ENCODE data around the gene TNFAIP8L3. TPM values are rescaled to one million over a fixed set of nuclear protein-coding genes. Genes with fewer than 3 reads are reported as not detected.
"Not testable (repeated sequence)": the region's sequence is repeated elsewhere in the genome, so short reads cannot be mapped to it uniquely, and the experiment has no call there.

Gene TNFAIP8L3
- polyA plus RNA-seq, 6 donors from 2014 or later = not detected

DNA sequence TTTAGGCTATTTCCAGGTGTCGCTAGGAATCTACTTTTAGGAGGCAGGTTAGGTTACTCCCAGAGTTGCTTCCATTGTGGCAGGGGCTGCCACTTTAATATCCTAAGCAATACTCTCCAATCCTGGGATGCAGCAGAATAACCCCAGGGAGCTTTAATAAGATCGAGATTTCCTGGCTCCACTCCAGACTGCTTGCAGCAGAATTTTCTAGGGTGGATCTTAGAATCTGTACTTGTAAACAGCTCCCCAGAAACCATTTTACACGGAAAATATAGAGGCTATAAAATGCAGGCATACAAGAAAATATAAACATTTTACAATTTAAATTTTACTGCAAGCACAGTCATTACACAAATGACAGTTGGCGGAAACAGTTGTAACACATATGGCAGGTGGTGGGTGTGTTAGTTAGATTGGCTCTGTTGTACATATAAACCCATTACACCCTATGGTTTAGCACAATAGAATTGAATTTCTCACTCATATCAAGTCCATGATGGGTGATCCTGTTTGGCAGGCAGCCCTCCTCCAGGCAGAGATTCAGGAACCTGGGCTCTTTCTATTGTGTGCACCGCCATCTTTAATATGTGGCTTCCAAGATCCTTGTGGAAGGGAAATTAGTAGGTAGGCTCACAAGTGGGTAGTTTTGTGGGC is 35.0 kb upstream of the TNFAIP8L3 start:
- Mint-ChIP-seq H3K4me1 (no peaks in the 10 kb centered on the region), H3K9me3 (peaks cover 0 to 6% (median 0%) of the 10 kb centered on the region in 7 donors), H3K36me3 (no peaks in the 10 kb centered on the region), H3K4me3 (no peak overlapping the region), H3K27ac (no peak overlapping the region), H3K27me3 (peaks cover 13 to 23% (median 16%) of the 10 kb centered on the region in 3 donors)
- no peak for ATAC-seq (ENCODE audit: low read depth in 2 of 2)
- DNase-seq = no peak

DNA sequence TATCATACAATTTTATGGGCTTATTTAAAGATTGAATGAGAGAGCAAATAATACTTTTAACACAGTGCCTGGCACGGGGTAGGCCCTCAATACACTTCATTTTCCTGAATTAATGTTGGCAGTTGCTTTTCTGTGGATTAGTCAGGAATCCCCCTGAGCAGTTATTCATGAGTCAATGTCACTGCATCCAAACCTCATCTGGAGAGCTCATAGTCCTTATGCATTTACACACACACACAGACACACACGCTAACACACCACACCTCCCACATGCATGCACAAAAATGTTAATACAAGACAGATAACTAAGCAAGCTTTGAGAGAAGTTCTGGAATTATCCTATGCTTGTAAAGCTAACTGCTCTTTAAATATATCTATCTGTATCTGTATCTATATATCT is 34.0 kb upstream of the TNFAIP8L3 start:
- peaks cover 0 to 13% (median 3%) of the 10 kb centered on the region in 7 donors for H3K9me3 Mint-ChIP-seq
- H3K4me1 Mint-ChIP-seq = no peaks in the 10 kb centered on the region
- ATAC-seq (ENCODE audit: low read depth in 2 of 2) (no peak), DNase-seq (no peak)
- no peak overlapping the region for H3K4me3 Mint-ChIP-seq
- no peaks in the 10 kb centered on the region for H3K36me3 Mint-ChIP-seq
- H3K27ac Mint-ChIP-seq = no peak overlapping the region
- peaks cover 14 to 27% (median 23%) of the 10 kb centered on the region in 3 donors for H3K27me3 Mint-ChIP-seq

DNA sequence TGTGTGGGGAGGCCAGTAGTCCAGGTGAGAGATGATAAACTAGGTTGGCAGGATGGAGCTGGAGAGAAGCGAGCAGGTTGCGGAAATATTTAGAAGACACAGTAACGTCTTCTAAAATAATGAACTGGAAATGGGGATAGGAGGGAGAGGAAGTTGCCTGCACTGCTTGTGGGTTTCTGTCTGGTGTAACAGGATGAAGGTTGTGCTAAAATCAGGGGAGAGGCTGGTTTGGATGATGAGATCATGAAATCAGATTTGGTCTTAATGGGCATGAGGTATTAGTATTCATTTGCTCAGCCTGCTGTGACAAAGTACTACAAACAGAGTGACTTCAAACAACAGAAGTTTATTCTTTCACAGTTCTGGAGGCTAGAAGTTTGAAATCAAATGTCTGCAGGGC is 32.1 kb upstream of the TNFAIP8L3 start:
- DNase-seq (no peak), ATAC-seq (ENCODE audit: low read depth in 2 of 2) (no peak)
- H3K9me3 Mint-ChIP-seq = peaks cover 0 to 19% (median 7%) of the 10 kb centered on the region in 7 donors
- H3K36me3 Mint-ChIP-seq = no peaks in the 10 kb centered on the region
- peak overlapping the region in 1 of 6 donors; percentile 2 for H3K27ac Mint-ChIP-seq
- H3K4me3 Mint-ChIP-seq = no peak overlapping the region
- H3K4me1 Mint-ChIP-seq = no peaks in the 10 kb centered on the region
- H3K27me3 Mint-ChIP-seq = peaks cover 14 to 27% (median 27%) of the 10 kb centered on the region in 3 donors

DNA sequence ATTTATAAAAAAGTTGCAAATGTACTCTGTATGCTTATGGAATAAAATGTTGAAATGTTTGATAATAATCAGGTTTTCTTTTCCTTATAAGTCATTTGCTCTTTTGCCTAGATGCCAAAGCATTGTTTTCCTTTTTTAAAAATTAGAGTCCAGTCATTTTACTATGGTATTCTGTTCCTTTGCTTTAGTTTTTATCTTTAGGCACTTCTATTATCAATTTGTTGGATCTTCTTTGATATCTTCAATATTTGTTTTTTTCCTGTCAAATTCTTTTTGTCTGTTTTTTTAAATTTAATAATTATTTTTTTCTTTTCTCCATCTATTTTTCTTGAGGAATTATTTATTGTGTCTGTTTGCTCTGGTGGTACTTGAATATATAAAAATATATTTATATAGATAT is 28.3 kb upstream of the TNFAIP8L3 start:
- not testable (repeated sequence) for ATAC-seq (ENCODE audit: low read depth in 2 of 2); H3K4me3 Mint-ChIP-seq; H3K36me3 Mint-ChIP-seq; DNase-seq; H3K4me1 Mint-ChIP-seq; H3K27ac Mint-ChIP-seq
- Mint-ChIP-seq H3K9me3 (peaks cover 3 to 23% (median 8%) of the 10 kb centered on the region in 7 donors), H3K27me3 (peaks cover 23 to 48% (median 44%) of the 10 kb centered on the region in 3 donors)

DNA sequence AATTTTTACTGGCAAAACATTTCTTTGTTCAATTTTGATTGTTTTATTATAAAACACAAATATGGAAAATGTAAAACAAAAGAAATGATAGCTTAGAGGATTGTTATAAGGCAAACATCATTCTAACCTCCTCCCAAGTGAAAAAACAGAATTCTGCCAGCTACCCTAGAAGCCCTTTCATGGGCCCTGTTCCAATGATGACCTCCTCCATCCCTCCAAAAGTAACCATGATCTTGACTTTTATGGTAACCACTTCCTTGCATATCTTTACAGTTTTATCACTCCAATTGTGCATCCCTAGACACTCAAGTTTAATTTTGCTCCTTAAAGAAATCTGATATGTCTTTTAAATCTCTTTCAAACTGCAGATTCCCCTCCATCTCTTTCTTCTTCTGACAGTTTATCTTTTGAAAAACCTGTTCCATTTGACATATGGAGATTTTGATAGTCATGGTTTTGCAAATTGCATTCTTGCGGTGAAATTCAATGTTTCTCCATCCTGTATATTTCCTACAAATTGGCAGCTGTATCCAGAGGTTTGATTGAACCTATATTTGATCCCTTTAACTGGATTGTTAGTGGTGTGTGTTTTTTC is 27.0 kb upstream of the TNFAIP8L3 start:
- Mint-ChIP-seq H3K9me3 (peaks cover 3 to 23% (median 8%) of the 10 kb centered on the region in 7 donors), H3K4me3 (no peak overlapping the region), H3K27me3 (peaks cover 25 to 54% (median 43%) of the 10 kb centered on the region in 3 donors), H3K4me1 (no peaks in the 10 kb centered on the region), H3K27ac (no peak overlapping the region), H3K36me3 (no peaks in the 10 kb centered on the region)
- DNase-seq (no peak), ATAC-seq (ENCODE audit: low read depth in 2 of 2) (no peak)

DNA sequence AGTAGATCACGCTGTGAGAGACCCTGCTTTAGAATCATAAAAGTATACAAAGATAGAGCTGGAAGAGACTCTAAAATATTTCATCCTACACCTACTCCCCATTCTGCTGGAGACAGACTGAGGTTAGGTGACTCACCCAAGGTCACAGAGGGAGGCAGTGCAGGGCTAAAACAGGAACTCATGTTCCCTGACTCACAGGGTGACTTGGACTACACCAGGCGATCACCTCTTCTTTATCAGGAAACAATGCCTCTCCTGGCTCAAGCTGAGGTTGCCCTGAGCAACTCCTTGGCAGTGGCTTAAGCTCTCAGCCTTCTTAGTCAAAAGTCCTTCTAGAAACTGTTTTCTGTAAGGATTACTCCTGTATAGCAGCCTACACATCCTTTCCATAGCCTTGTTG is 26.4 kb upstream of the TNFAIP8L3 start:
- Mint-ChIP-seq H3K27me3 (peaks cover 23 to 48% (median 37%) of the 10 kb centered on the region in 3 donors), H3K4me1 (no peaks in the 10 kb centered on the region), H3K27ac (no peak overlapping the region), H3K4me3 (no peak overlapping the region), H3K36me3 (no peaks in the 10 kb centered on the region), H3K9me3 (peaks cover 3 to 23% (median 8%) of the 10 kb centered on the region in 7 donors)
- ATAC-seq (ENCODE audit: low read depth in 2 of 2) = no peak
- no peak for DNase-seq

DNA sequence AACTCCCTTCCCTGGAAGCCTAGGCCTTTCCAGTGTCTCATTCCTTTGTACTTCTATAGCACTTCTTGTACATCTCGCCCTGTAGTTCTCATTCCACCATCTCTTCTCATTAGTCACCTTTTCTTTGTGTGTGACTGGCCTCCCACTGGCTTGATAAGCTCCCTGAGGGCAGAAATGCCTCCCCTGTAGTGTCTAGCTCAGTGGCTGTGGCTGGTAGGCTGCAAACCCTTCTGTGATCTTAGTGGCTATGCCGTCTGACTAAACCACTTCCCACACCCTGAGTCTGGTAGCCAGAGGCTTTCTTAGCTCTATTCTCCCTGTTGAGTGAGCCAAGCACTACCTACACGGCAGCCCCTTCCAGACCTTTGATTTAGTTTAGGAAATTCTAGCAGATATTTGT is 24.4 kb upstream of the TNFAIP8L3 start:
- Mint-ChIP-seq H3K36me3 (no peaks in the 10 kb centered on the region), H3K4me1 (no peaks in the 10 kb centered on the region), H3K27ac (no peak overlapping the region), H3K4me3 (no peak overlapping the region), H3K9me3 (peaks cover 3 to 15% (median 6%) of the 10 kb centered on the region in 7 donors), H3K27me3 (peaks cover 24 to 38% (median 30%) of the 10 kb centered on the region in 3 donors)
- ATAC-seq (ENCODE audit: low read depth in 2 of 2) (no peak), DNase-seq (no peak)

DNA sequence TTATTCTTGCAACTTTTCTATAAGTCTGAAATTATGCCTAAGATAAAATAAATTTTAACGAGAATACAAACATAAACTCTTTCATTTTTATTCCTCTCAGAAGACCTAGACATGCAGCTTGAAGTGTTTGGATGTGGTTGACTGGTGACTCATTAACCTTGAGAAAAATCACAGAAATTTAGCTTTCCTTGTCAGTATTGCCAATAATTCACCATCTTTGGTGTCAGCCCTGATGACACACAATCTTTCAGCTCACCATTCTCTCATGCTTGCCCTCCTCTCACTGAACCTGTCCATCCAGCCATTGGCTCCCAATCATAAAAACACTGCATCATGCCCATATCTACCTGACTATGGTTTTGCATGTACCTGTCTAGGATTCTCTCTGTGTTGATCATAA is 22.6 kb upstream of the TNFAIP8L3 start:
- Mint-ChIP-seq H3K4me3 (no peak overlapping the region), H3K36me3 (no peaks in the 10 kb centered on the region), H3K27me3 (peaks cover 26 to 44% (median 29%) of the 10 kb centered on the region in 3 donors), H3K9me3 (peaks cover 0 to 7% (median 3%) of the 10 kb centered on the region in 7 donors), H3K4me1 (no peaks in the 10 kb centered on the region), H3K27ac (no peak overlapping the region)
- DNase-seq (no peak), ATAC-seq (ENCODE audit: low read depth in 2 of 2) (no peak)

DNA sequence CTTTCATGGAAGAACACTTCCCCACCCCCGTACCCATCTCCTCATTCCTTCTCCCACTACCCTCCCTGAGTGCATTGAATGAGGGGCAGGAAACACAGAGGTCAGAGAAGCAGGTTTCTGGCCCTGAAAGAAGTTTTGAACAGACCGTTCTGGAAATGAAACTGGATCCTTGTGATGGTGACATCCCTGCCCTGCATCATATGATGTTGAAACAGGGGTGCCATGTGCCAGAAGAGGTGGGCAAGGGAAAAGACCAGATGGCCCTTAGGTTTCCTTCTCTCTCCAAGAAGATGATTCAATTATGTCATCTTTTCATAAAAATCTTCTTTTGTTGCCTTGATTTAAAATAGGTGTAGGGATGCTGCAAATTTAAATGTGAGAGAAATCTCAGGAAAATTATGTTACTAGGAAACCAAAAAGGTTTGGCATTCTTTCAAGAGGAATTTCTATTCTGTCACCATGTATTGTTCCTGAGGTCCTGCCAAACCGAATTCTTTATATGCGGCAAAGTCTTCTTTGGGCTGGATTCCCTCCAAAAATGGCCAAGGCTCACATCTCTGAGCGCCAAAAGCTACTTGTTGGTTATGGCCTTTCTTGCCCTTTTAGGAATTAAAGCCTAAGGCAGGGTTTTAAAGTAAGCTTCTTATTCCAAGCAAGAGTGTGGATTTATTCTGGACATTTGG is 19.9 kb upstream of the TNFAIP8L3 start:
- Mint-ChIP-seq H3K27ac (no peak overlapping the region), H3K36me3 (no peaks in the 10 kb centered on the region), H3K27me3 (peaks cover 32 to 49% (median 34%) of the 10 kb centered on the region in 3 donors), H3K4me3 (no peak overlapping the region), H3K4me1 (no peaks in the 10 kb centered on the region), H3K9me3 (peaks cover 0 to 11% (median 3%) of the 10 kb centered on the region in 7 donors)
- ATAC-seq (ENCODE audit: low read depth in 2 of 2) = no peak
- DNase-seq = no peak

DNA sequence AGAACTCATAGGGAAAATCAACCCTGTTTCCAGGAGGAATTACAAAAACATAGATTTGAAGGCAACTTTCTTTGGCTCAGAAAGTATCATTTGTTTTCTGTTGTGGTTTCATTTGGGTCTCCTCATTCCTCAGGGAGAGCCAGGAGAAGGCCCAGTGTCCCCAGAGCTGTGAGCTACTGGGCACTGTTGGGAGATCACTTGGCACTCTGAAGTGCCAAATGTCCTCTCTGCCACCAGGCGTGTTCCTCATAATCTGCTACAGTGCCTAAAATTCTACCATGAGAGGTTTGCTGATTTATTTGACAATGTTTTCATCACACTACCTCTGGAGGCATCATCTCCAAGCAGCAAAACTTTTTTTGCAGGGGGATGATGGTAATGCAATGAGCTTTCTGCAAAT is 17.4 kb upstream of the TNFAIP8L3 start:
- Mint-ChIP-seq H3K9me3 (peaks cover 0 to 8% (median 0%) of the 10 kb centered on the region in 7 donors), H3K27ac (no peak overlapping the region), H3K27me3 (peaks cover 16 to 32% (median 19%) of the 10 kb centered on the region in 3 donors), H3K4me1 (no peaks in the 10 kb centered on the region), H3K36me3 (no peaks in the 10 kb centered on the region), H3K4me3 (no peak overlapping the region)
- ATAC-seq (ENCODE audit: low read depth in 2 of 2) (no peak), DNase-seq (no peak)

DNA sequence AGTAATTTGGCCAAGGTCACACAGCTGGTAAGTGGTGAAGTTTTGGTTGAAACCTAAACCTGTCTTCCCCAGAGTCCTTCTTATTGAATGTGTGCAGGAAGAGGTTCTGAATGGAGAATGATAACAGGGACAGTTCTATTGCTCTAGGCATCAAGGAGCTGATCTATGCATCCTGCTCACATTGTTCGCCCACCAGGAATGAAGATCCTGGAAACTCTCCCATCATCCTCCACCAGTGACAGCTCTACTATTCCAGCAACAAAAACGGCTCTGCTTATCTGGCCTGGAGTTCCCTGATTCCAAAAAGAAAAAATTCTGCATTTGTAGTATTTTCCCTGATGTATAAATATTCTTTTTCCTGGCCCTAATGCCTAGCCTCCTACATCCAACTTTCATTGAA is 16.4 kb upstream of the TNFAIP8L3 start:
- DNase-seq (no peak), ATAC-seq (ENCODE audit: low read depth in 2 of 2) (no peak)
- peaks cover 0 to 8% (median 0%) of the 10 kb centered on the region in 7 donors for H3K9me3 Mint-ChIP-seq
- H3K4me1 Mint-ChIP-seq = no peaks in the 10 kb centered on the region
- no peak overlapping the region for H3K4me3 Mint-ChIP-seq
- H3K36me3 Mint-ChIP-seq = no peaks in the 10 kb centered on the region
- H3K27ac Mint-ChIP-seq = no peak overlapping the region
- peaks cover 16 to 32% (median 19%) of the 10 kb centered on the region in 3 donors for H3K27me3 Mint-ChIP-seq

DNA sequence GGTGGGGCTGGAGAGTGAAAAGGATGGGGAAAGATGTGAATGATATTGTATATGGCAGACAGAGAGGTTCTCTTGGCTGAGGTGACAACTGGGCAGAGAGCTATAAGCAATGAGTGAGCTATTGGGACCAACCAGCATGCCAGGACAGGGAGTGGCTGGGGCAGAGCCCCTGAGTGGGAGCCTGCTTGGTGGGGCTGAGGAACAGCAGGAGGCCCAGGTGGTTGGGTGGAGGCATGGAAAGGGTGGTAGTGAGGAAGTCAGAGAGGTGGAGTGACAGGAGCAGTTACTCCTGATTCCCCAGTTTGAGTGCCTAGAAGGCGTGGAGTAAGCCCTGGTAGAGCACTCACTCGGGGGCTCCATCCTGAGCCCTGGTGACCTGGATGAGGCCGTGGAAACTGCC is 15.5 kb upstream of the TNFAIP8L3 start:
- ATAC-seq (ENCODE audit: low read depth in 2 of 2) = no peak

DNA sequence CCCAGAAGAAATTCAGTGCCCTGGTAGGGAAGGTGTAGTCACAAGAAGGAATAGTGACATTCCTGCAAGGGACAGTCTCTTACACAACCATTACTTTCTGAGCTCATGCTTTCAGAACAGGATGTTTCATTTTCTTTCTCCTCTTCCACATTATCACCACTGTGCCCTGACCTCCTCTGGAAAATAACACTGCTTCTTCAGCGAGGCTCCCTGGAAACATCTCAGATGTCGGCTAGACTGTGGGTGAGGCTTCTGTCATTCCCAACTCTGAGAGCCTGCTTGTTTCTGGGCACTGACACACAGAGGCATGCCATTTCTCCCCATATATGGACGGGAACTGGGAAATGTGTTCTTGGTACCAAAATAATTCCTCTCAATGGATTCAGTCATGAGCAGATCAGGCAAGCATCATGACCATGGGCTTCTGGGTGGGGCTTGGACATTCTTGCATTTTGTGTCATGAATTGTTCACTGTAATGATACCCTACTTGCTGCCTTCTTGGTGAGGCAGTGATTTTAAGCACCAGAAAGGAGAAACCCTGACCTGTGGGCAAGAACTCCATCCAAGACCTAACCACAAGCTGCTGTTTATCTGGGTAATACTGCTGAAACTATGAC is 14.3 kb upstream of the TNFAIP8L3 start:
- Mint-ChIP-seq H3K36me3 (no peaks in the 10 kb centered on the region), H3K27ac (no peak overlapping the region), H3K4me1 (no peaks in the 10 kb centered on the region), H3K27me3 (peaks cover 26 to 38% (median 26%) of the 10 kb centered on the region in 3 donors), H3K4me3 (no peak overlapping the region), H3K9me3 (peaks cover 0 to 8% (median 0%) of the 10 kb centered on the region in 7 donors)
- no peak for DNase-seq
- ATAC-seq (ENCODE audit: low read depth in 2 of 2) = no peak

More for the DNA sequence above, 15.5 kb upstream of the TNFAIP8L3 start:
- Mint-ChIP-seq H3K9me3 (peaks cover 0 to 8% (median 0%) of the 10 kb centered on the region in 7 donors), H3K36me3 (no peaks in the 10 kb centered on the region), H3K27ac (no peak overlapping the region), H3K4me1 (no peaks in the 10 kb centered on the region), H3K27me3 (peaks cover 19 to 32% (median 22%) of the 10 kb centered on the region in 3 donors), H3K4me3 (no peak overlapping the region)
- no peak for DNase-seq

All from naive B cell (primary cell).